ENCODE data around the gene CCDC88C. TPM values are rescaled to one million over a fixed set of nuclear protein-coding genes. Genes with fewer than 3 reads are reported as not detected.
"Not testable (repeated sequence)": the region's sequence is repeated elsewhere in the genome, so short reads cannot be mapped to it uniquely, and the experiment has no call there.

The CCDC88C gene
- total RNA-seq, 4 donors from 2014 or later: 3.2 to 32.7 (median 11.0) TPM

- no peak for DNase-seq
- intact Hi-C loops (cut with DNase I; ENCODE audit: low total_unique reads): no loop called here
- H3K27ac ChIP-seq: no peak overlapping the region
- H3K36me3 ChIP-seq: no peaks in the 10 kb centered on the region
- H3K27me3 ChIP-seq: no peaks in the 10 kb centered on the region
- no peak overlapping the region for H3K4me3 ChIP-seq
- H3K9me3 ChIP-seq: no peaks in the 10 kb centered on the region
- TF ChIP-seq, protein P1, sequence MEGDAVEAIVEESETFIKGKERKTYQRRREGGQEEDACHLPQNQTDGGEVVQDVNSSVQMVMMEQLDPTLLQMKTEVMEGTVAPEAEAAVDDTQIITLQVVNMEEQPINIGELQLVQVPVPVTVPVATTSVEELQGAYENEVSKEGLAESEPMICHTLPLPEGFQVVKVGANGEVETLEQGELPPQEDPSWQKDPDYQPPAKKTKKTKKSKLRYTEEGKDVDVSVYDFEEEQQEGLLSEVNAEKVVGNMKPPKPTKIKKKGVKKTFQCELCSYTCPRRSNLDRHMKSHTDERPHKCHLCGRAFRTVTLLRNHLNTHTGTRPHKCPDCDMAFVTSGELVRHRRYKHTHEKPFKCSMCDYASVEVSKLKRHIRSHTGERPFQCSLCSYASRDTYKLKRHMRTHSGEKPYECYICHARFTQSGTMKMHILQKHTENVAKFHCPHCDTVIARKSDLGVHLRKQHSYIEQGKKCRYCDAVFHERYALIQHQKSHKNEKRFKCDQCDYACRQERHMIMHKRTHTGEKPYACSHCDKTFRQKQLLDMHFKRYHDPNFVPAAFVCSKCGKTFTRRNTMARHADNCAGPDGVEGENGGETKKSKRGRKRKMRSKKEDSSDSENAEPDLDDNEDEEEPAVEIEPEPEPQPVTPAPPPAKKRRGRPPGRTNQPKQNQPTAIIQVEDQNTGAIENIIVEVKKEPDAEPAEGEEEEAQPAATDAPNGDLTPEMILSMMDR (IDR thresholded peaks at IDR 0.05): no peak
- no peak for TF ChIP-seq POLR2A (IDR thresholded peaks at IDR 0.05)
- no peaks in the 10 kb centered on the region for H3K4me1 ChIP-seq
Measured at GRCh38 chr14:91439345-91439744, 21.7 kb upstream of the CCDC88C start.

DNA sequence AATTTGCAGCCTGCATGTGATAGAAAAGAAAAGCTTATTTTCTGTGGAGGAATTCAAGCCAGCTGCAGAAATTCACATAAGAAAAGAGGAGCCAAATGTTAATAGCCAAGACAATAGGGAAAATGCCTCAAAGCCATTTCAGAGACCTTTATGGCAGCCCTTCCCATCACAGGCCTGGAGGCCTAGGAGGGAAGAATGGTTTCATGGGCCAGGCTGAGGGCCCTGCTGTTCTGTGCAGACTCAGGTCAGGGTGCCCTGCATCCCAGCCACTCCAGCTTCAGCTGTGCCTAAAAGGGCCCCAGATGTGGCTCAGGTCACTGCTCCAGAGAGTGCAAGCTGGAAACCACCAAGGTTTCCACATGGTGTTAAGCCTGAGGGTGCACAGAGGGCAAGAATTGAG lies 21.2 kb upstream of the CCDC88C start:
- H3K4me1 ChIP-seq: no peaks in the 10 kb centered on the region
- no peak for TF ChIP-seq POLR2A (IDR thresholded peaks at IDR 0.05)
- TF ChIP-seq, protein P1 (IDR thresholded peaks at IDR 0.05): no peak
- DNase-seq: no peak
- no peak overlapping the region for H3K4me3 ChIP-seq
- no peaks in the 10 kb centered on the region for H3K27me3 ChIP-seq
- intact Hi-C loops (cut with DNase I; ENCODE audit: low total_unique reads): no loop called here
- no peaks in the 10 kb centered on the region for H3K9me3 ChIP-seq
- H3K36me3 ChIP-seq: no peaks in the 10 kb centered on the region
- no peak overlapping the region for H3K27ac ChIP-seq

DNA sequence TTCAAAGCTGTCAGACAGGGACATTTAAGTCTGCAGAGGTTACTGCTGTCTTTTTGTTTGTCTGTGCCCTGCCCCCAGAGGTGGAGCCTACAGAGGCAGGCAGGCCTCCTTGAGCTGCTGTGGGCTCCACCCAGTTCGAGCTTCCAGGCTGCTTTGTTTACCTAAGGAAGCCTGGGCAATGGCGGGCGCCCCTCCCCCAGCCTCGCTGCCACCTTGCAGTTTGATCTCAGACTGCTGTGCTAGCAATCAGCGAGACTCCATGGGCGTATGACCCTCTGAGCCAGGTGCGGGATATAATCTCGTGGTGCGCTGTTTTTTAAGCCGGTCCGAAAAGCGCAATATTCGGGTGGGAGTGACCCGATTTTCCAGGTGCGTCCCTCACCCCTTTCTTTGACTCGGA lies 18.6 kb upstream of the CCDC88C start:
- H3K4me3 ChIP-seq; H3K36me3 ChIP-seq; intact Hi-C loops (cut with DNase I; ENCODE audit: low total_unique reads); DNase-seq; H3K9me3 ChIP-seq; H3K27ac ChIP-seq; H3K4me1 ChIP-seq; H3K27me3 ChIP-seq: not testable (repeated sequence)

- Histone ChIP-seq H3K27ac (no peak overlapping the region), H3K27me3 (no peaks in the 10 kb centered on the region), H3K9me3 (no peaks in the 10 kb centered on the region), H3K4me1 (no peaks in the 10 kb centered on the region), H3K4me3 (no peak overlapping the region), H3K36me3 (no peaks in the 10 kb centered on the region)
- intact Hi-C loops (cut with DNase I; ENCODE audit: low total_unique reads): no loop called here
- no peak for DNase-seq
- TF ChIP-seq, protein P1 (IDR thresholded peaks at IDR 0.05): no peak
- TF ChIP-seq POLR2A (IDR thresholded peaks at IDR 0.05): no peak
Measured at GRCh38 chr14:91429385-91429784, 11.8 kb upstream of the CCDC88C start.

DNA sequence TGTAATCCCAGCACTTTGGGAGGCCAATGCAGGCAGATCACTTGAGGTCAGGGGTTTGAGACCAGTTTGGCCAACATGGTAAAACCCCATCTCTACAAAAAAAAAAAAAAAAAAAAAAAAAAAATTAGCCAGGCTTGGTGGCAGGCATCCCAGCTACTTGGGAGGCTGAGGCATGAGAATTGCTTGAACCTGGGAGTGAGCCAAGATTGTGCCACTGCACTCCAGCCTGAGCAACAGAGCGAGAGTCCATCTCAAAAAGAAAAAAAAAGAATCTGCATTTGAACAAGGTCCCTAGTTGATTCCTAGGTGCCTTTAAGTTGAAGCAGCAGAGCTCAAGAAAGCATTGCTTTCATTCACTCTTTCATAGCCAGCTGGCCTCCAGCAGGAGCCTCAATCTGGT lies 11.3 kb upstream of the CCDC88C start:
- DNase-seq; H3K27ac ChIP-seq; H3K9me3 ChIP-seq; H3K27me3 ChIP-seq; intact Hi-C loops (cut with DNase I; ENCODE audit: low total_unique reads); H3K36me3 ChIP-seq; H3K4me1 ChIP-seq; H3K4me3 ChIP-seq: not testable (repeated sequence)

GRCh38 chr14:91425531-91425944 lies 7.9 kb upstream of the CCDC88C start:
- H3K9me3 ChIP-seq; DNase-seq; H3K4me1 ChIP-seq; H3K36me3 ChIP-seq; intact Hi-C loops (cut with DNase I; ENCODE audit: low total_unique reads); H3K27ac ChIP-seq; H3K27me3 ChIP-seq; H3K4me3 ChIP-seq: not testable (repeated sequence)

GRCh38 chr14:91424813-91425530 lies 7.4 kb upstream of the CCDC88C start:
- no peaks in the 10 kb centered on the region for H3K4me1 ChIP-seq
- H3K27me3 ChIP-seq: no peaks in the 10 kb centered on the region
- no peaks in the 10 kb centered on the region for H3K9me3 ChIP-seq
- no peak for DNase-seq
- TF ChIP-seq POLR2A (IDR thresholded peaks at IDR 0.05): no peak
- TF ChIP-seq, protein P1 (IDR thresholded peaks at IDR 0.05): no peak
- intact Hi-C loops (cut with DNase I; ENCODE audit: low total_unique reads): no loop called here
- no peaks in the 10 kb centered on the region for H3K36me3 ChIP-seq
- H3K27ac ChIP-seq: no peak overlapping the region
- H3K4me3 ChIP-seq: no peak overlapping the region
